GM23338 (cell line): ENCODE measurements around the gene ELL2. TPM values are rescaled to one million over a fixed set of nuclear protein-coding genes. Genes with fewer than 3 reads are reported as not detected.

Experiments used
- ATAC-seq: fragments of 200-7000 bp; cut with Tn5 transposase; 3 replicates; pipeline ENCODE4 v1.9.1; 2020
- DNase-seq: peaks from one replicate; pipeline ENCODE4 v3.0.0-alpha.2; 2015; ENCODE audit warnings: low spot score
- H2AFZ ChIP-seq: fragments of 200-600 bp; sonication (generic); 2 replicates; pipeline ENCODE4 v1.8.0; 2016; ENCODE audit warnings: antibody characterized with exemption, mild to moderate bottlenecking, moderate library complexity
- H3F3A ChIP-seq: fragments of 200-600 bp; sonication (generic); replicated peaks from 2 replicates; pipeline ENCODE4 v1.8.0; 2017; ENCODE audit warnings: antibody characterized with exemption, mixed run types, low read depth
- H3K27ac ChIP-seq: fragments of 200-600 bp; sonication (generic); 2 replicates; pipeline ENCODE4 v1.6.1; 2016; ENCODE audit warnings: low read depth
- H3K27me3 ChIP-seq: fragments of 200-600 bp; sonication (generic); 2 replicates; pipeline ENCODE4 v1.8.0; 2016; ENCODE audit warnings: mild to moderate bottlenecking, mixed run types, moderate library complexity; ENCODE audit not compliant: insufficient read depth
- H3K36me3 ChIP-seq: fragments of 200-600 bp; sonication (generic); 2 replicates; pipeline ENCODE4 v1.8.0; 2016; ENCODE audit warnings: mild to moderate bottlenecking; ENCODE audit not compliant: insufficient read depth
- H3K4me1 ChIP-seq: fragments of 200-600 bp; sonication (generic); 2 replicates; pipeline ENCODE4 v1.8.0; 2016; ENCODE audit warnings: mild to moderate bottlenecking, moderate library complexity; ENCODE audit not compliant: insufficient read depth
- H3K4me2 ChIP-seq: fragments of 200-600 bp; sonication (generic); 2 replicates; pipeline ENCODE4 v1.7.1; 2017; ENCODE audit warnings: mixed run types
- H3K4me3 ChIP-seq: fragments of 200-600 bp; sonication (generic); 2 replicates; pipeline ENCODE4 v1.6.1; 2016; ENCODE audit warnings: mixed run types
- H3K79me2 ChIP-seq: fragments of 200-600 bp; sonication (generic); replicated peaks from 2 replicates; pipeline ENCODE4 v1.8.0; 2017; ENCODE audit warnings: mild to moderate bottlenecking; ENCODE audit not compliant: insufficient read depth
- H3K9me2 ChIP-seq: fragments of 200-600 bp; sonication (generic); 2 replicates; pipeline ENCODE4 v1.8.0; 2017; ENCODE audit not compliant: insufficient read depth
- H4K20me1 ChIP-seq: fragments of 200-600 bp; sonication (generic); replicated peaks from 2 replicates; pipeline ENCODE4 v1.8.0; 2017; ENCODE audit warnings: mild to moderate bottlenecking; ENCODE audit not compliant: insufficient read depth
- H3K27ac Mint-ChIP-seq: 2 replicates; pipeline ENCODE4 v1.8.0; 2020; ENCODE audit warnings: inconsistent platforms, mild to moderate bottlenecking, moderate library complexity, mixed read lengths
- H3K27me3 Mint-ChIP-seq: 3 replicates; pipeline ENCODE4 v1.8.0; 2022; ENCODE audit warnings: low read depth, mild to moderate bottlenecking, moderate library complexity, mixed read lengths, inconsistent platforms; ENCODE audit not compliant: insufficient read depth, poor library complexity
- H3K36me3 Mint-ChIP-seq: 3 replicates; pipeline ENCODE4 v1.8.0; 2021; ENCODE audit warnings: low read depth, mild to moderate bottlenecking, inconsistent platforms, moderate library complexity, mixed read lengths
- H3K4me1 Mint-ChIP-seq: 3 replicates; pipeline ENCODE4 v1.8.0; 2020; ENCODE audit warnings: mild to moderate bottlenecking, inconsistent platforms, mixed read lengths
- H3K4me3 Mint-ChIP-seq: 3 replicates; pipeline ENCODE4 v1.8.0; 2021; ENCODE audit warnings: moderate library complexity, mild to moderate bottlenecking, inconsistent platforms, mixed read lengths
- H3K9me3 Mint-ChIP-seq: 3 replicates; pipeline ENCODE4 v1.8.0; 2020; ENCODE audit warnings: moderate library complexity, mild to moderate bottlenecking, inconsistent platforms, mixed read lengths
- CREB1 ChIP-seq: fragments of 250-450 bp; sonication (Bioruptor Pico); IDR thresholded peaks from 2 replicates; pipeline ENCODE4 v1.5.0; 2020; ENCODE audit warnings: low read depth, mild to moderate bottlenecking, moderate library complexity
- CTCF ChIP-seq, 2 experiments: fragments of 200-600 bp in 1 of 2; sonication (generic) in 1 of 2; conservative IDR thresholded peaks; 2 replicates each; pipeline versions ENCODE4 v1.5.1 to v1.6.1; 2016 to 2017; ENCODE audit warnings: antibody characterized with exemption in 2 of 2, low read depth in 2 of 2, mild to moderate bottlenecking in 2 of 2, moderate library complexity in 1 of 2
- ETS1 ChIP-seq: IDR thresholded peaks from 2 replicates; pipeline ENCODE4 v1.6.1; 2016; ENCODE audit warnings: antibody characterized with exemption
- EZH2 ChIP-seq: fragments of 200-600 bp; sonication (generic); IDR thresholded peaks from one replicate; pipeline ENCODE4 v1.8.0; 2017; ENCODE audit warnings: antibody characterized with exemption, mild to moderate bottlenecking, low read depth; ENCODE audit not compliant: unreplicated experiment
- EZH2phosphoT487 ChIP-seq: fragments of 200-600 bp; sonication (generic); IDR thresholded peaks from one replicate; pipeline ENCODE4 v1.8.1; 2018; ENCODE audit warnings: antibody characterized with exemption; ENCODE audit not compliant: unreplicated experiment
- JUNB ChIP-seq: IDR thresholded peaks from one replicate; pipeline ENCODE4 v1.6.1; 2016; ENCODE audit warnings: antibody characterized with exemption; ENCODE audit not compliant: unreplicated experiment
- NANOG ChIP-seq: IDR thresholded peaks from 2 replicates; pipeline ENCODE4 v1.6.1; 2016; ENCODE audit warnings: antibody characterized with exemption, borderline replicate concordance
- POLR2AphosphoS5 ChIP-seq: IDR thresholded peaks from 2 replicates; pipeline ENCODE4 v1.6.1; 2016; ENCODE audit warnings: antibody characterized with exemption, low read depth
- REST ChIP-seq: IDR thresholded peaks from one replicate; pipeline ENCODE4 v1.6.1; 2018; ENCODE audit warnings: antibody characterized with exemption; ENCODE audit not compliant: unreplicated experiment
- STAT1 ChIP-seq: IDR thresholded peaks from one replicate; pipeline ENCODE4 v1.6.1; 2016; ENCODE audit warnings: antibody characterized with exemption; ENCODE audit not compliant: unreplicated experiment
- ZNF114 ChIP-seq: fragments of 250-450 bp; sonication (Bioruptor Pico); IDR thresholded peaks from 2 replicates; pipeline ENCODE4 v1.5.0; 2020; ENCODE audit warnings: mild to moderate bottlenecking, moderate library complexity
- ZNF331 ChIP-seq: fragments of 250-450 bp; sonication (Bioruptor Pico); IDR thresholded peaks from 2 replicates; pipeline ENCODE4 v1.5.0; 2020; ENCODE audit warnings: low read depth, mild to moderate bottlenecking, moderate library complexity
- ZNF462 ChIP-seq: fragments of 250-450 bp; sonication (Bioruptor Pico); IDR thresholded peaks from 2 replicates; pipeline ENCODE4 v1.5.0; 2020; ENCODE audit warnings: mild to moderate bottlenecking, moderate library complexity
- polyA plus RNA-seq: library from polyadenylated mRNA; unstranded; fragments of >200 nt; fragmentation: Nextera tagmentation; extraction: Ambion mirVana; gene quantifications from 2 replicates; pipeline ENCODE4 v1.2.1, GENCODE V29; 2016
- total RNA-seq: library from RNA; depleted of rRNA; stranded (reverse); fragments of >200 nt; shearing (Covaris generic); gene quantifications from 2 replicates; pipeline ENCODE4 v1.2.3, GENCODE V29; 2014

ELL2 gene
- total and polyA plus RNA-seq, 2 experiments from 2014 or later, result 7.4 to 32.6 TPM

- no peaks in the 10 kb centered on the region for H4K20me1 ChIP-seq
- Mint-ChIP-seq H3K36me3 (peaks cover 3% of the 10 kb centered on the region; the same call in 1 of the 3 replicates), H3K9me3 (no peaks in the 10 kb centered on the region)
Measured at GRCh38 chr5:95919658-95920057, 42.0 kb downstream of the ELL2 start.

More at GRCh38 chr5:95919658-95920057, 42.0 kb downstream of the ELL2 start:
- no peak overlapping the region for H3K27ac Mint-ChIP-seq
- Histone ChIP-seq H3K9me2 (no peaks in the 10 kb centered on the region), H3K27ac (no peak overlapping the region), H3K4me3 (no peak overlapping the region), H3K27me3 (no peaks in the 10 kb centered on the region), H3F3A (no peaks in the 10 kb centered on the region), H3K36me3 (no peaks in the 10 kb centered on the region), H2AFZ (no peak overlapping the region), H3K79me2 (no peaks in the 10 kb centered on the region), H3K4me2 (no peak overlapping the region), H3K4me1 (peaks cover 9% of the 10 kb centered on the region)
- ATAC-seq (no peak), DNase-seq (no peak)
- H3K27me3 Mint-ChIP-seq, result peaks cover 2% of the 10 kb centered on the region
- peaks cover 19% of the 10 kb centered on the region for H3K4me1 Mint-ChIP-seq
- no peak overlapping the region for H3K4me3 Mint-ChIP-seq
- TF ChIP-seq EZH2phosphoT487, result no peak
- TF ChIP-seq JUNB, result no peak
- no peak for TF ChIP-seq STAT1
- TF ChIP-seq ZNF462 (CRISPR knock-in tag), result no peak
- no peak for TF ChIP-seq NANOG
- no peak for TF ChIP-seq ZNF114 (CRISPR knock-in tag)
- no peak for TF ChIP-seq EZH2
- TF ChIP-seq ZNF331 (CRISPR knock-in tag), result no peak
- TF ChIP-seq CREB1 (CRISPR knock-in tag), result no peak
- no peak for TF ChIP-seq REST
- no peak for TF ChIP-seq ETS1
- TF ChIP-seq POLR2AphosphoS5, result no peak
- TF ChIP-seq CTCF (conservative IDR thresholded peaks at IDR 0.05; ENCODE audit: low read depth in 2 of 2), result no peak
